ENCODE results near the gene AR.

The AR gene

GRCh38 chrX:67714004-67714403, 170.2 kb downstream of the AR start:
- Histone ChIP-seq H3K4me1 (ENCODE audit: insufficient read depth, insufficient read length) (no peaks in the 10 kb centered on the region), H3K9ac (ENCODE audit: insufficient read length, low read depth) (no peak overlapping the region), H3K27me3 (ENCODE audit: insufficient read depth, insufficient read length) (no peaks in the 10 kb centered on the region), H3K9me3 (ENCODE audit: insufficient read depth, low read length) (peaks cover 13% of the 10 kb centered on the region; the same call in 1 of the 2 replicates), H3K36me3 (ENCODE audit: insufficient read depth, insufficient read length, low read length) (peaks cover 35% of the 10 kb centered on the region), H3K4me3 (ENCODE audit: insufficient read length, low read depth) (no peak overlapping the region)
- TF ChIP-seq YY1 (IDR thresholded peaks at IDR 0.05; ENCODE audit: insufficient read depth, insufficient read length) = no peak
- TF ChIP-seq ZNF274 (IDR thresholded peaks at IDR 0.05; ENCODE audit: low read depth, low read length) = no peak
- no peak for TF ChIP-seq SUZ12 (IDR thresholded peaks at IDR 0.05; ENCODE audit: extremely low read depth, insufficient read depth, insufficient read length)
- no peak for DNase-seq (ENCODE audit: low read depth, low spot score)

GRCh38 chrX:67717571-67717970, 173.8 kb downstream of the AR start:
- Histone ChIP-seq H3K36me3 (ENCODE audit: insufficient read depth, insufficient read length, low read length) (peaks cover 43% of the 10 kb centered on the region), H3K9ac (ENCODE audit: insufficient read length, low read depth) (no peak overlapping the region), H3K4me1 (ENCODE audit: insufficient read depth, insufficient read length) (no peaks in the 10 kb centered on the region), H3K27me3 (ENCODE audit: insufficient read depth, insufficient read length) (no peaks in the 10 kb centered on the region), H3K9me3 (ENCODE audit: insufficient read depth, low read length) (no peaks in the 10 kb centered on the region), H3K4me3 (ENCODE audit: insufficient read length, low read depth) (no peak overlapping the region)
- no peak for TF ChIP-seq YY1 (IDR thresholded peaks at IDR 0.05; ENCODE audit: insufficient read depth, insufficient read length)
- TF ChIP-seq SUZ12 (IDR thresholded peaks at IDR 0.05; ENCODE audit: extremely low read depth, insufficient read depth, insufficient read length) = no peak
- no peak for TF ChIP-seq ZNF274 (IDR thresholded peaks at IDR 0.05; ENCODE audit: low read depth, low read length)
- DNase-seq (ENCODE audit: low read depth, low spot score) = no peak

- TF ChIP-seq YY1 (IDR thresholded peaks at IDR 0.05; ENCODE audit: insufficient read depth, insufficient read length) (no peak), ZNF274 (IDR thresholded peaks at IDR 0.05; ENCODE audit: low read depth, low read length) (no peak), SUZ12 (IDR thresholded peaks at IDR 0.05; ENCODE audit: extremely low read depth, insufficient read depth, insufficient read length) (no peak)
- Histone ChIP-seq H3K27me3 (ENCODE audit: insufficient read depth, insufficient read length) (no peaks in the 10 kb centered on the region), H3K4me1 (ENCODE audit: insufficient read depth, insufficient read length) (no peaks in the 10 kb centered on the region), H3K36me3 (ENCODE audit: insufficient read depth, insufficient read length, low read length) (peaks cover 49% of the 10 kb centered on the region), H3K9ac (ENCODE audit: insufficient read length, low read depth) (no peak overlapping the region), H3K9me3 (ENCODE audit: insufficient read depth, low read length) (no peaks in the 10 kb centered on the region), H3K4me3 (ENCODE audit: insufficient read length, low read depth) (no peak overlapping the region)
- no peak for DNase-seq (ENCODE audit: low read depth, low spot score)
Measured at GRCh38 chrX:67718926-67719325, 175.1 kb downstream of the AR start.

GRCh38 chrX:67720344-67720743, 176.5 kb downstream of the AR start:
- H3K36me3 ChIP-seq (ENCODE audit: insufficient read depth, insufficient read length, low read length) = peaks cover 55% of the 10 kb centered on the region
- H3K9me3 ChIP-seq (ENCODE audit: insufficient read depth, low read length) = no peaks in the 10 kb centered on the region
- DNase-seq (ENCODE audit: low read depth, low spot score) = no peak
- no peaks in the 10 kb centered on the region for H3K27me3 ChIP-seq (ENCODE audit: insufficient read depth, insufficient read length)
- TF ChIP-seq SUZ12 (IDR thresholded peaks at IDR 0.05; ENCODE audit: extremely low read depth, insufficient read depth, insufficient read length) (no peak), ZNF274 (IDR thresholded peaks at IDR 0.05; ENCODE audit: low read depth, low read length) (no peak), YY1 (IDR thresholded peaks at IDR 0.05; ENCODE audit: insufficient read depth, insufficient read length) (no peak)
- H3K4me1 ChIP-seq (ENCODE audit: insufficient read depth, insufficient read length) = no peaks in the 10 kb centered on the region
- H3K4me3 ChIP-seq (ENCODE audit: insufficient read length, low read depth) = no peak overlapping the region
- no peak overlapping the region for H3K9ac ChIP-seq (ENCODE audit: insufficient read length, low read depth)

- Histone ChIP-seq H3K9me3 (ENCODE audit: insufficient read depth, low read length) (no peaks in the 10 kb centered on the region), H3K4me3 (ENCODE audit: insufficient read length, low read depth) (no peak overlapping the region), H3K9ac (ENCODE audit: insufficient read length, low read depth) (no peak overlapping the region), H3K36me3 (ENCODE audit: insufficient read depth, insufficient read length, low read length) (peaks cover 60% of the 10 kb centered on the region), H3K27me3 (ENCODE audit: insufficient read depth, insufficient read length) (no peaks in the 10 kb centered on the region), H3K4me1 (ENCODE audit: insufficient read depth, insufficient read length) (no peaks in the 10 kb centered on the region)
- TF ChIP-seq SUZ12 (IDR thresholded peaks at IDR 0.05; ENCODE audit: extremely low read depth, insufficient read depth, insufficient read length) = no peak
- no peak for TF ChIP-seq ZNF274 (IDR thresholded peaks at IDR 0.05; ENCODE audit: low read depth, low read length)
- no peak for TF ChIP-seq YY1 (IDR thresholded peaks at IDR 0.05; ENCODE audit: insufficient read depth, insufficient read length)
- no peak for DNase-seq (ENCODE audit: low read depth, low spot score)
Measured at GRCh38 chrX:67721321-67721720, 177.5 kb downstream of the AR start.

GRCh38 chrX:67723580-67724351, 179.9 kb downstream of the AR start:
- Histone ChIP-seq H3K36me3 (ENCODE audit: insufficient read depth, insufficient read length, low read length) (peaks cover 55% of the 10 kb centered on the region), H3K4me1 (ENCODE audit: insufficient read depth, insufficient read length) (no peaks in the 10 kb centered on the region), H3K9me3 (ENCODE audit: insufficient read depth, low read length) (no peaks in the 10 kb centered on the region), H3K27me3 (ENCODE audit: insufficient read depth, insufficient read length) (no peaks in the 10 kb centered on the region), H3K4me3 (ENCODE audit: insufficient read length, low read depth) (no peak overlapping the region), H3K9ac (ENCODE audit: insufficient read length, low read depth) (no peak overlapping the region)
- TF ChIP-seq SUZ12 (IDR thresholded peaks at IDR 0.05; ENCODE audit: extremely low read depth, insufficient read depth, insufficient read length) (no peak), YY1 (IDR thresholded peaks at IDR 0.05; ENCODE audit: insufficient read depth, insufficient read length) (no peak), ZNF274 (IDR thresholded peaks at IDR 0.05; ENCODE audit: low read depth, low read length) (no peak)
- DNase-seq (ENCODE audit: low read depth, low spot score) = no peak

- Histone ChIP-seq H3K9me3 (ENCODE audit: insufficient read depth, low read length) (no peaks in the 10 kb centered on the region), H3K27me3 (ENCODE audit: insufficient read depth, insufficient read length) (no peaks in the 10 kb centered on the region), H3K9ac (ENCODE audit: insufficient read length, low read depth) (no peak overlapping the region), H3K4me1 (ENCODE audit: insufficient read depth, insufficient read length) (no peaks in the 10 kb centered on the region), H3K4me3 (ENCODE audit: insufficient read length, low read depth) (no peak overlapping the region), H3K36me3 (ENCODE audit: insufficient read depth, insufficient read length, low read length) (peaks cover 50% of the 10 kb centered on the region)
- no peak for DNase-seq (ENCODE audit: low read depth, low spot score)
- TF ChIP-seq YY1 (IDR thresholded peaks at IDR 0.05; ENCODE audit: insufficient read depth, insufficient read length) = no peak
- no peak for TF ChIP-seq ZNF274 (IDR thresholded peaks at IDR 0.05; ENCODE audit: low read depth, low read length)
- TF ChIP-seq SUZ12 (IDR thresholded peaks at IDR 0.05; ENCODE audit: extremely low read depth, insufficient read depth, insufficient read length) = no peak
Measured at GRCh38 chrX:67724359-67725110, 180.7 kb downstream of the AR start.
